Cardiac fibroblast (primary cell): ENCODE data around the gene MRPL37.

Source experiments
- DNase-seq, 2 donors: peaks; one replicate each; pipeline versions ENCODE4 v3.0.0 to v3.0.0-alpha.2; 2010; ENCODE audit warnings: low read depth in 2 of 2
- H3K4me3 ChIP-seq, 2 donors: replicated peaks in 1 of 2; 1 replicate in 1 of 2; 2 replicates in 1 of 2; pipeline ENCODE4 v1.5.1; 2011; ENCODE audit warnings: low read depth in 2 of 2, low read length in 2 of 2, mild to moderate bottlenecking in 2 of 2, moderate library complexity in 1 of 2
- TF ChIP-seq, protein P1 (sequence below): IDR thresholded peaks from one replicate; pipeline ENCODE4 v1.5.1; 2011; ENCODE audit warnings: low read depth, mild to moderate bottlenecking, low read length, inconsistent platforms

Gene MRPL37

DNA sequence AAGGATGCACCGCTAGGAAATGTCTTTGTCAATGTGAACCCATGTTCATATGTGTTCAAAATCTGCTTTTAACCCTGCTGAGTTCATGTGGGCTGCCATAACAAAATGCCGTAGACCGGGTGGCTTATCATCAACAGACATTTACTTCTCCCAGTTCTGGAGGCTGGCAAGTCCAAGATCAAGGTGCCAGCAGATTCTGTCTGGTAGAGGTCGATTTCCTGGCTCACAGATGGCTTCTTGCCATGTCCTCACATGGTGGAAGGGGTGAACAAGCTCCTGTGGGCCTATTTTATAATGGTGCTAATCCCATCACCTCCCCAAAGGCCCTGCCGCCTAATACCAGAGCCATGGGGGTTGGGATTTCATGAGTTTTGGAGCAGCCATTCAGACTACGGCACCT, 42.6 kb upstream of the MRPL37 start:
- TF ChIP-seq, protein P1, sequence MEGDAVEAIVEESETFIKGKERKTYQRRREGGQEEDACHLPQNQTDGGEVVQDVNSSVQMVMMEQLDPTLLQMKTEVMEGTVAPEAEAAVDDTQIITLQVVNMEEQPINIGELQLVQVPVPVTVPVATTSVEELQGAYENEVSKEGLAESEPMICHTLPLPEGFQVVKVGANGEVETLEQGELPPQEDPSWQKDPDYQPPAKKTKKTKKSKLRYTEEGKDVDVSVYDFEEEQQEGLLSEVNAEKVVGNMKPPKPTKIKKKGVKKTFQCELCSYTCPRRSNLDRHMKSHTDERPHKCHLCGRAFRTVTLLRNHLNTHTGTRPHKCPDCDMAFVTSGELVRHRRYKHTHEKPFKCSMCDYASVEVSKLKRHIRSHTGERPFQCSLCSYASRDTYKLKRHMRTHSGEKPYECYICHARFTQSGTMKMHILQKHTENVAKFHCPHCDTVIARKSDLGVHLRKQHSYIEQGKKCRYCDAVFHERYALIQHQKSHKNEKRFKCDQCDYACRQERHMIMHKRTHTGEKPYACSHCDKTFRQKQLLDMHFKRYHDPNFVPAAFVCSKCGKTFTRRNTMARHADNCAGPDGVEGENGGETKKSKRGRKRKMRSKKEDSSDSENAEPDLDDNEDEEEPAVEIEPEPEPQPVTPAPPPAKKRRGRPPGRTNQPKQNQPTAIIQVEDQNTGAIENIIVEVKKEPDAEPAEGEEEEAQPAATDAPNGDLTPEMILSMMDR = no peak
- H3K4me3 ChIP-seq = no peak overlapping the region
- no peak for DNase-seq

DNA sequence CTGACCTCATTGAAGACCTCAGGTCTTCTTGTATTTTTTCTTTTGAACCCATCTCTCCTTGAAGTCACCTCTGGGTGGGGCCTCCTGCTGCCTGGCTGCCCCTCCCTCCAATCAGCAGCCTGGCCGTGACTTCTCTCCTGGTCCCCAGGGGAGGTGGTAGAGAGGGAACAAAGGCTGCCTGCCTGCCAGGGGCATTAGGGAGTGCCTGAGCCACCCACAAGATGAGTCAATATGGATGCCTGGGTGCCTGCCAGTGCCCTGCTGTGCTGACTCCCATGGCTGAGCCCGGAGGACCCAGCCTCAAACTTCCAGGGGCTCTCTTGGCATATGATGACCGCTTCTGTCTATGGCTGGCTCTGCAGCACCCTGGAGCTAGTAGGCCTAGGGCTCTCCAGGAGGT, 41.9 kb upstream of the MRPL37 start:
- DNase-seq = peak in 1 of 2 donors; percentile 10
- H3K4me3 ChIP-seq = no peak overlapping the region
- TF ChIP-seq, protein P1 = no peak

DNA sequence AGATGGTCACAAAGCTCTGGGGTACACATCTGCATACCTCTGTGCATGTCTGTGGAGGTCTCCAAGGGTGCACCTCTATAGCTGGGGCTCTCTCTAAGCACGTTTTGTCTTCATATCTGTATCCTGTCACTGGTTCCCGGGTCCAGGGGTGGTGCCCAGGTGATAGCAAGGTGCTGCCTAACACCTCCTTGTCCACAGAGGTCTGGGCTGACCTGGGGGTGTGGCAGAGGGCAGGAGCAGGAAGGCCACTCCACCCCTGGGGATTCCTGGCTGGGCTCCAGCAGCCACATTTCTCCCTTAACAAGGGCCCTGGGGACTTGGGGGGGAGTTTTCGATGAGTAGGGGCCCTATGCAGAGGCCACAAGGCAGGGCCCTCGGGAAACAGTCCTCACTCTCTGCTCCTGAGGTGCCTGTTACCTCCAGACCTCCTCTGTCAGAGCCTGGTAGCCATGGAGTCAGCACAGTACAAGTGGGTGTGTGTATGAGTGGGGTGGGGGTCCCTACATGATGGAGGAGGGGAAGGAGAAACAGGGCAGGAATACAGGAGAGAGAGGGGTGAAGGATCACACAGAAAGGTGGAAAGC, 40.1 kb upstream of the MRPL37 start:
- TF ChIP-seq, protein P1 = no peak
- no peak for DNase-seq
- no peak overlapping the region for H3K4me3 ChIP-seq

DNA sequence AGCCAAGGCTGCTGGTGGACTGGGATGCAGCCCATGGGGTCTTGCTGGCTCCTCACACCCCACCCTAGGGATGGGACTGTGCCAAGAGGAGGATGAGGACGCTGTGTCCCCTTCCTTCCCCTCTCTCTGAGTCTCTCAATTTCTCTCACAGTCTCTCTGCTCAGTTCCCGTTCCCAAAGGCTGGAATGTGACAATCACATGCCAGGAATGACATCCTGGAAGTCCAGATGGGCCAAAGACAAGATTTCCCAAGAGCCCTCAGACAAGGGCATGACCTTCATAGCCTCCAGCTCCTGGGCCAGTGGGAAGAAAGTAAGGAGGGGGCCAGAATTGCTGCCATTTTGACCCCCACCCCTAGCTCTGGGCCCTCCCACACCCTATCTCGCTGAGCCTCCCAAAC, 39.6 kb upstream of the MRPL37 start:
- TF ChIP-seq, protein P1 = no peak
- H3K4me3 ChIP-seq = no peak overlapping the region
- no peak for DNase-seq

DNA sequence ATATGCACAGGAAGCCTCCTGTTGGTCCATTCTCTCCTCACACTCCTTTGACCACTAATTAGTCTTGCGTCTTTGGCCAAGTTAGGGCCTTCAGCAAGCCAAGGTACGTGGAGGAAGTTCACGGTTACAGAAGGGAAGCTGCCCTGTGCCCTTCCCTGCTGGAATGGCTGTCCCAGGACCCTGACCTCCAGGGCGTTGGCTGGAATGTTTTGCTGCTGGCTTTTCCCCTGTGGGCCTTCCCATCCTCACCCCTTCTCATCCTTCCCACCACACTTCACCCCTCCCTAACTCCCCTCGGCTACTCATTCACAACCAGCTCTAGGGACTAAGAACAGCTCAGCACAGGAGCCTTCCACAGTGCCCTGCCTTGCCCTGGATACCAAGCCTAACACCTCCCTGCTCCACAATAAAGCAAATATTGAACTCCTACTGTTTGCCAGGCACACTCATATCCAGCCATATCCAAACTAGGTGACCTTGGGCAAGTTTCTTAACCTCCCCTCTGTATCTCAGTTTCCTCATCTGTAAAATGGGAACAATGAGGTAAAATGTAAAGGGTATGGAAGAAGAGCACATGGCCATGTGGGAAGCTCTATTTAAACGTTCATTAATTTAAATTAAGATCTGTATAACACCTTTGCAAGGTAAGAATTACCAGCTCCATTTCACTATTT, 38.3 kb upstream of the MRPL37 start:
- TF ChIP-seq, protein P1 = no peak
- no peak for DNase-seq
- H3K4me3 ChIP-seq = no peak overlapping the region

DNA sequence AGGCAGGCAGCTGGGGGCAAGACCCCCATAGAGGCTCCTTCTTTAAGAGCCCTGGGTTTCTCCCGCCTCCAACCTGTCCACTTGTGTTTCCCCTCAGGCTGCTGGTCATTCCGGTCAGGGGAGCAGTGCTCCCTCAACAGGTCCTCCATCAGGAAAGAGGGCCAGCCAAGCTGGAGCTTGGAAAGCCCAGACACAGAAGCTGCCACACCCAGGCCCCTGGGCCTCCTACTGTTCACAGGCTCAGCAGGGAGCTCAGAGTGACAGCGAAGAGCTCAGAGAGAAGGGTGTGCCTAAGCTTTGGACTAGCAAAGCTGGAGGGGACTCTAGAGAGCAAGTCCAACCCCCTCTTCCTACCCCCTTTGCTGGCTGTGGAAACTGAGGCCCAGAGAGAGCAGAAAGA, 36.9 kb upstream of the MRPL37 start:
- DNase-seq = no peak
- no peak overlapping the region for H3K4me3 ChIP-seq
- TF ChIP-seq, protein P1 = no peak
